ENCODE data around the gene PRMT1.

The PRMT1 gene

DNA sequence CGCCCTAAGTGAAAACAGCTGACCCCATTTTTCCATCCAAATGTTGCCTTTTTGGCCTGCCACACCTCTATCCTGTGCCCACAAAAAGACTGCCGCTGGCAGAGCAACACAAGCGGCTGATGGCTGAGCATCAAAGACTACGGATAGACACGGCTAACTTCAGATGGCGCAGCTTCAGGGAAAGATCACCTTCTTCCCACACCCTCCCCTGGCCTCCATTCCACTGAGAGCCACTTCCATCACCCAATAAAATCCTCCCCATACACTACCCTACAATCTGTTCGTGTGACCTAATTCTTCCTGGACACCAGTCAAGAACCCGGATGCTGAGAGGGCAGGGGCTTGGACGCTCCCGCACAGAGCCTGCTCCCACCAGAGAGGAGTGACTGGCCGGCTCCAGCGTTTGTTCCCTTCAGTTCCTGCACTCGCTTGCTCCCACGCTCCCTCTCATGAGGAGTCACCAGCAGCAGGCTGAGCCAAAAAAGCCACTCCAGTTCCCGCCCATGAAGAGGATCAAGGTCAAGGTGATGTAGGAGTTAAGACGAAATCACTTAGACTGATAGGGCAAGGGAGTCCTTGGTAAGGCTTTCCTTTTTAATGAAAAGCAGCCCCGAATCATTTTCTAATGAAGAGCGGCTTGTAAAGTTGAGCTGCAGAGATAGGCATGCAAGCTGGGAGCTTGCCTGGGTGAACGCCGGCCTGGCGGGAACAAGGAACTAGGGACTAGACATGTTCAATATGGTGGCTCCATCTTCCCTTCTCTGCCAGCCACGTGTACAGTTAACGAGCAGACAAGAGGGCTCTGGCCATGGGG lies 50.4 kb downstream of the PRMT1 start:
- peak; percentile 40 for DNase-seq (ENCODE audit: low spot score)

DNA sequence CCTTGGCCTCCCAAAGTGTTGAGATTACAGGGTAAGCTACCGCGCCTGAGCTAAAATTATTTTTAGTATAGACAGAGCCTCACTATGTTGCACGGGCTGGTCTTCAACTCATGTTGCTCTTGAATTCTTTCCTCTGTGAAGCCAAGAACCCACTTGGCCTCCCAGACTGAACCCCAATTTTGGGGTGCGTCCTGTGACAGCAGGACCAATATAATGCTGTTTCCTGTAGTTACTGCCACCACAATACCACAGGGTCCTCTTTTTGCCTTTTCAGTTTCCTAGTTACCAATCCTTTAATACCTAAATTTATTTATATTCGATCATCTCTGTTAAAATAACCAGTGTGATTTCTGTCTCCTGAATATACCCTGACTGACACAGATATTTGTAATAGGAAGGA lies 53.1 kb downstream of the PRMT1 start:
- no peak for DNase-seq (ENCODE audit: low spot score)
